HG03097 (cell line): ENCODE results near the gene NPHP4.

Experiments
- ATAC-seq: cut with Tn5 transposase; IDR thresholded peaks from one replicate; pipeline ENCODE4 v1.9.1; 2021; ENCODE audit not compliant: unreplicated experiment, low FRiP score

The NPHP4 gene

DNA sequence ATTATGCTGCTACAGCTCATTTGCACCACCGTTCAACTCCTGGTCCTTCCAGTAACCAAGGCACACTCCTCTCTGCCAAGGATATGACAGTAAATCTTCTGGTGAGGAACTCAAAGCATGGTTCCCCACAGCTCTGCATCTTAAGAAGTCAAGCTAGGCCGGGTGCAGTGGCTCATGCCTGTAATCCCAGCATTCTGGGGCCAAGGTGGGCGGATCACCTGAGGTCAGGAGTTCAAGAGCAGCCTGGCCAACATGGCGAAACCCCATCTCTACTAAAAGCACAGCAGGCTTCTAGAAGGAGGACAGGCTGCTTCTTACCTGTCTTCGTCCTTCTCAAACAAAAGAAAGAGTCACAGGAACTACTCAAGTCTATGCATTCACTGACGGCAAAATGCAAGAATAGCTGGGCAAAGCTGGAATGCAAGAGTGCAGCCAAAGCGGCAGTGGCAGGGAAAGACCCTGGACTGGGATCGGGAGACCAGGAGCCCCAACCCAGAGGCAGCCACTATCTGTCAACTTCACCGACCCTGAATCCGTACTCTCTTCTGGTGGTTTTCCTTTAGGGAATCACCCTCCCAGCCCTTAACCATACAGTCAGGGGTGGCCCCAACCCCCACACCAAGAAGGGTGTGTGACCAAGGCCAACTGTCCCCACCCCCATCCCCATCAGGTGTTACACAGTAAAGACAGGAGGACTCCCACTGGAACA lies 75.5 kb downstream of the NPHP4 start:
- ATAC-seq: no peak

DNA sequence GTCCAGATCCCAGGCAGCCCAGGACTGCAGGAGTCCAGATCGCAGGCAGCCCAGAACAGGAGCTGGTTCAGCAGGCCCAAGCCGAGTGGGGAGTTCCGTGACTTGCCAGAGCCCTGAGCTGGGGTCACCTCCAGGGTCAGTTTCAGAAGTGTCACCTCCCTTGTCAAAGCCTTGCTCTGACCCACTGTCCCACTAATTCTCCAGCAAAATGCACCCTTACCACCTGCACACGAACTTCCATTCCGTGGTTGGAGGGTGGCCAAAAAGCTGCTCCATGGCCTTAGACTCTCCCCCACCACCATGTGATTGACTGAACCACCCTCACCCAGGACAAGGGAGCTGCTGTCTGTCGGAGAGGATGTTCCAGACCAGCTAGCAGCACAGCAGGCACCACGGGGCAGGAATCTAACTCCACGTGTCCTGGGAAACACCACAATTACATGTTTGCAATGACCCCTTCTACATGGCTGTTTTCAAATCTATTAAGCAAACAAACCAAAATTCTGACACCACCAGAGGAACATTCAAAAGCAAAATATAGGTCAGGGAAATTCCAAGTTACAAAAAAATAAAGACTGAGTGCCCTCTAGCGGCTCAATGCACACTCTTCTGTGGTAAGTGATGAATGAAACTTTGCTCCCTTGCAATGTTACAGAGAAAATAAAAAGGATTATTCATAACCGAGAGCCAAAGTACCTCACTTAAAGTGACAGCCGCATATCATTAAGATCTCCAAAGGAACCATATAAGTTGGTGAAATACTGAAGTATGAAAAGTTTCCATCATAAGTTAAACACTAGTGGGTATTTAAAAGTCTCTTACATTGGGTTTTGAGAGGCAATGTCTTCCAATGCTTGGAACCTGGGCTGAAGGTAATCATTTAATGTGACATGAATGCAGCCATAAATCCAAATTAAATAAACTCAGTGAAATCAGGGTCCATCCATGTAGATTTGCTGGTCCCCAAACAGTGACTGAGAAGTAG lies 76.3 kb downstream of the NPHP4 start:
- ATAC-seq: no peak

DNA sequence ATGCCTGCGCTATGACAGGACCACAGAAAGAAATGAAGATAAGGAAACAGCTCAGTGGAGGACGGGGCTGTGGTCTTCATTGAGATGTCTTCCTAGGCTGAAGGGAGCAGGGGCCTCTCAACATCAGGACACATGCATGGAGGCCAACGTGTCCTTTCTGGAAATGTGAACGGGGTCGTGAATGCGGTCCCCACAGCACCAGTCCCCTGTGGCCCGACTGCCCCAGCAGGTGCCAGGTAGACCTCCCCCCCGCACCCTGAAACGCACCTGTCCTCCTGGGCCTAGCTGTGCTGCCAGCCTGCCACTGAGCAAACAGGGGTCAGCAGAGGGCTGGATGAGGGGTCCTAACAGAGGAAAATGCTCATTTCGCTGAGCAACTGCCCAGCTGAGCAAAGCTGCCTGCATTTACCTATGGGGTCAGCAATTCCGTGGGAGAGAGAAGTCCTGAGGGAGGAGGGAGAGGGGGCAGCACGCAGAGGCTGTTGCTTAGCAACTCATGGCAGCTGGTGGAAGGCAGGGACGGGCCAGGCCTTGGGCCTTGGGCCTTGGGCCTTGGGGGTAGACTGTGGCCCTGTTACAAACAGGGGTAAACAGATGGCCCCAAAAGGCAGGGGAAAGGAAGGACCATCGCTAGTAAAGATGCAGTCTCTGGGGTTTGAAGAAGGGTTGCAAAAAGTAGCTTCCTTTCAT lies 77.4 kb downstream of the NPHP4 start:
- ATAC-seq: no peak

DNA sequence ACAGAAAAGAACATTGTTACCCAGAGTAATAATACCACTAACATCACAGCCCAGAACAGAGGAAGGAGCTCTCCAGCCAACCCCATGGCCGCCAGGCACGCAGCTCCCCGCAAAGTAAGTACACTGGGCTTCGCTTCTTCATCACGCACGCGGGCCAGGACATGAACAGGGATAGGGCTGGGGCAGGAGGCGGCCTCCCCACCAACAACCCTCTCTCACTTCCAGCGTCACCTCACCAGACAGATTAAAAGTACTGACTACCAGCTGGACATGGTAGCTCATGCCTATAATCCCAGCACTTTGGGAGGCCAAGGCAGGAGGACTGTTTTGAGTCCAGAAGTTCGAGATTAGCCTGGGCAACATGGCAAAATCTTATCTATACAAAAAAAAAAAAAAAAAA lies 78.3 kb downstream of the NPHP4 start:
- ATAC-seq: no peak

DNA sequence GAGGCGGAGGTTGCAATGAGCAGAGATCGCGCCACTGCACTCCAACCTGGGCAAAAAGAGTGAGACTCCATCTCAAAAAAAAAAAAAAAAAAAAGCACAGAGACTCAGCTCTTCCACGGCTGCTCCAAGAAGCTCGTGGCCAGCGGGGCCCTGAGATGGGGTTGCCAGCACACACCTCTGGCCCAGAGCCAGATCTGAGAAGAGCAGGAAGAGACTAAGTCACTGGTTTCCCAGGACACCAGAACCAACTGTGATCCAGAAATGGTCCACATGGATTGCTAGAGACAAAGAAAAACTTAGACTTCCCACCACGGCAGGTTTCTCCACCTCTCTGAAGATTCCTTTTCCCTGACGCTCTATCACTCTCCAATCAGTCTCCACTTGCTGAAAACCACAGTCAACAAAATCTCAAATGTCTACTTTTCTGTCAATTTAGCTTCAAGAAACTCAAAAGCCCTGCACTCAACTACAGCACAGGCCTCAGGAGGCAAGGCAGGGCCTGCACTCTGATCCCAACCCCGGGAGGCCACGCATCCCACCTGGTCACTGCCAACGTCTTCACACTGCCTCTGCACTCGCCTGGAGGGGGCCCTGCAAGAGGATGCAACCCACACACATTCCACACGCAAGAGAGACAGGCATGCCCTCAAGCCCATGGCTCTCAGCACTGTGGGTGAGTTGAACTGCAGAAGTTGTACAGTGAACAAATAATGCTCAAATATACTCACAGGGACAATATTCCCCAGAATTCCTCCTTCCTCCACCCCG lies 79.0 kb downstream of the NPHP4 start:
- no peak for ATAC-seq

DNA sequence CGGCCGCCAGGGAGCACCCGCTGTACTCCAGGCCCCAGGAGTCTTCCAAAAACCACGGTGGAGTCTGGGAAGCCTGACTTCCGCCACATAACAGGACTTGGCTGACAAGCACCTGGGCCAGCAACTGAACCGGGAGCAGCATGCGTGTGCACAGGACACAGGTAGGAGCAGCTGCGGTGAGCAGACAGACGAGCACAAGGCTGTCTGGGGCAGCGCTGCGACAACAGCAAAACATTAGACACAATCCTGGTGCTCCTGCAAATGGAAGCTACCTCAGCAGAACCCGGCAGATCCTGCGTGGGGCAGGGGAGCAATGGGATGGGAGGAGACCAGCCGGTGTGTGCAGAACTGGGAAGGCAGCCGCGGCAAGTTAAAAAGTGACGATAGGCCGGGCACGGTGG lies 80.4 kb downstream of the NPHP4 start:
- ATAC-seq: no peak

DNA sequence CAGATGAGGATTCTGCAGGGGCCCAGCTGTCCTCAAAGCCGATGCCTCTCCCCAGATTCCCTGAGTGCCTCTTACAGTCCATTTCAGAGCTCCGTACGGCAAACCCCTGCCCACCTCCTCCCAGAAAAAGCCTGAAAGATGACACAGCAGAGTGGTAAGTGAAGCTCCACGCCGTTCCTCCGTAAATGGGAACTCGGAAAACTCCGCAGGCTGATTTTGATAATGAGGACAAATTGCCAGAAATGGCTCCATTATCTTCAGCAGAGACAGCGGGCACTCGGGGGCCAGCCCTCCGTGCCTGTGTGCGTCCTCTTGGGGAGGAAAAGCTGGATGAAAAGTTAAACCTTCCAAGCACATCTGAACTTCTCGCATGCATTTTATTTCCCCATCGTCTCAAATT lies 81.1 kb downstream of the NPHP4 start:
- no peak for ATAC-seq

DNA sequence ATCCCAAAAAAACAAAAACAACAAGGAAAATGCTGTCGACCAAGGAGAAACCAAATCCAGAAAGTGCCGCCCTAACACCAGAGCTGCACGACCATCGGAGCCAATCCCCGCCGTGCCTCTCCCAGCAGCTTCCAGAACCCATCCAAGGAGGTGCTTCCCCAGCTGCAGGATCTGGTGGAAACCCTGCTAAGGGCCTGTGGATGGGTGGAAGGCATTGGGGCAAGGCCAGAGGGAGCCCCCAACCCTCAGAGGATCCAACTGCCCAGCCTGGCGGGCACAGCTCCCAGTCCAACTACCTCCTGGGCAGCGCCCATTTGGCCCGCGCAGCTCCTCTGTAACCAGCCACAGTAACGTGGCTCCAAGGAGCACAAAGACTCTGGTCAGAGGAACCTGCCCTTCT lies 81.6 kb downstream of the NPHP4 start:
- ATAC-seq: no peak

DNA sequence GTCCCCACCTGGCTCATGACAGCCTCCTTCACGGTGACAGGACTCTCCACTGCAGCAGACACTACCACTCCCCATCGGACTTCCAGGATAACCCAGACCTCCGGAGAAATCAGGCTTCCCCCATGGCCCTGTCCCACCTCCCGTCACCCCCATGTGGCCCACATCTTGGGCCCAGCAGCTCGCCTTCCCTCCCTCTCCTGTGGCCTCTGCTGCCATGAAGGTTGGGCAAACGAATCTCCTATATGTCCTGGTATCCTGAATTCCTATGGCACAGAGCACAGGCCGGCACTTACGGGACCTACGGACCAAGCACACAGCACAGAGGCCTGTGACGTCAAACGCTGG lies 82.0 kb downstream of the NPHP4 start:
- no peak for ATAC-seq

DNA sequence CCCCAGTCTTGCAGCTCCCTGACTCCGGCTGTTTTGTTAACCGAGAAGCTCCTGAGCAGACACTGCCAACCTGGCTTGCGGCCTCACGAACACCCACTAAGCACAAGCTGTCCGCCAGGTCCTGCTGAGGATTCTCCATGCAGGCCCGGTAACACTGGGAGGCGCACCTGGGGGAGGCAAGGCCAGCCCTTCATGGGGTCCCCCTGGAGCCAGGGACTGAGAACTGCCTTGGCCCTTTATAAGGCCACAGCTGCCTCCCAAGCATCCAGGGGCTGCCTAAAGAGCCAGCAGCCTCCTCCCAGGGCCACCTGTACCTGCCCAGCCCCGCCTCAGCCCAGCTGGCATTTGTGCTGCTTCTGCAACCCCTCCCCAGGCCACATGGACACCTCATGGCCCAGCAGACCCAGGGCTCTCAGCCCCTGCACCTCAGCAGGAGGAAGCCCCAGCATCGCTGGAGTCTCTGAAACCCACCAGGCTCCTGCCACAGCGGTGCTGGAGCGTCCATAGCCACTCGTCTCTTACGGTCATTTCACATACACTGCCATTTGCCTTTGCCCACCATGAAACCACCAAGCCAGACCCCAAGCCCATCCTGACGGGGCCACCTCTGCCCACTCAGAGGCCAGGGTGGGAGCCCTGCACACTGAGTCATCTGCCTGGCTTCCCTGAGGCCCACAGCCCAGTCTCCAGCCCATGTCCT lies 82.5 kb downstream of the NPHP4 start:
- no peak for ATAC-seq

DNA sequence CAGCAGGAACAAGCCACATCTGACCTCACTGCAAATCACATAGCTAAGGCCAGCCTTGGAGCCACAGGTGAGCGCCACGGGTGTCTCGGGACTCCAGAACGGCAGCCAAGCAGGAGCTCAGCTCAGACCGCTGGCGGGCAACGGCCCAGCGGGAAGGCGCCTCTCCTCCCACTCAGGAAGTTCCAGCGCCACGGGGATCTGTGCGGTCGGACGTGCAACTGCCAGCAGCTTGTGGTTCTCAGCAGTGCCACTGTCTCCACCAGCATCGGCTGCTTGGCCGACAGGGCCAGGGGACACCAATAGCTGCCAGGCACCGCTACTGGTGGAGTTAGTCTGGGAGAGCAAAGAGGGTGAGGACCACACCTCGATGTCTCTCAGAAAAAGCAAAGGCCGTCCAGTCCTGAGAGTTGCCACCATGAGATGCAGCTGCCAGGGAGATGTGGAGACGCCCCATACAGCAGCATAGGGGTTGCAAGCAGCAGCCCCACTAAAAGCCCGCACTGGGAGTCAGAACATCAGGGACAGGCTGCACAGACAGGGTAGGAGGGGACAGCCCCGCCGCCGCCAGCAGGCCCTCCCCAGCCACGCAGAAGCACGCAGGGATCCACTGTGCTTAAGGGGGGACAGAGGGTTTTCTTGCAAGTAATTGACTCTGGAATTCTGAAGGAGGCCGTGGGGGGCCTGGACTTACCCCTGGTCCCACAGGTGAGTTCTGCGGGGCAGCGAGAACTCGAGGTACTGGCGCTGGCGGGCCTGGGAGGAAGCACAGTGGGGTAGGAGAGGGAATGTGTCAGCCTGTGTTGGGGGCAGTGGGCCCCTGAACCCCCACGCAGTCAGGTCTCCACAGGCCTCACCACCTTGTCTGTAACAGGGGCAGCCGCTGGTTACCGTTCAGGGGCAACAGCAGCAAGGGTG lies 83.5 kb downstream of the NPHP4 start:
- ATAC-seq: no peak

DNA sequence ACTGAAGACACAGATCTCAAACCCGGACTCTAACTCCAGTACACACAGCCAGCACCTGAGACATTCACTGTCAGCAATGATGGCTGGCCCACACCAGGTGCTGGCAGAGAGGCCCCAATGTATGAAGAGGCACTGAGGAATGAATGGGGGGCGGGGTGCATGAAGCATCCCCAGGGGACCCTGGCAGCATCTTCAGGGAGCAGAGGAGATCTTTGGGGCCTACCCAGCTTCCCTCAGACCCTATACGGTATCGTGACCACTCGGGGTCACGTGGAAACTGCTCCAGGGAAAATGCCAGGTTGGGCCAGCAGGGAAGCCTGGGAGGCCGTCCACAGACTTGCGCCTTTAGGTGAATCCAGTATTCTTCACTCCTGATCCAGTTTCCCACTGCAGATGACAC lies 84.3 kb downstream of the NPHP4 start:
- ATAC-seq: no peak

DNA sequence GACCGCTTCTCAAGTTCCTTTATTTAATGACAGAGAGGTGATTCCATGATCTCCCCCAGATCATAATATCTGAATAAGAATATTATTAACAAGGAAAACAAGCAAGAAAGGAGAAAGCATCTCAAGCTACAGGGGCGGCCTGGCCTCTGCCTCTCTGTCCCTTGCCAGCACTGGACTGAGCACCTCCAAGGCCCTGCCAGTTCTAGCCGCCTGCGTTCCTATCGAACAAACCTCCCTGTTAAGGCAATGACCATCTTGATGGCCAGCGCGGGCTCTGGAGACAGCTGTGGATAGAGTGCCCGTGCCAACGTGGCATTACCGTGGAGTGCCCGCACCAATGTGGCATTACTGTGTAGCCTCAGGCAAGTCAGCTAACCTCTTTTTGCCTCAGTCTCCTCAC lies 84.8 kb downstream of the NPHP4 start:
- ATAC-seq: no peak

DNA sequence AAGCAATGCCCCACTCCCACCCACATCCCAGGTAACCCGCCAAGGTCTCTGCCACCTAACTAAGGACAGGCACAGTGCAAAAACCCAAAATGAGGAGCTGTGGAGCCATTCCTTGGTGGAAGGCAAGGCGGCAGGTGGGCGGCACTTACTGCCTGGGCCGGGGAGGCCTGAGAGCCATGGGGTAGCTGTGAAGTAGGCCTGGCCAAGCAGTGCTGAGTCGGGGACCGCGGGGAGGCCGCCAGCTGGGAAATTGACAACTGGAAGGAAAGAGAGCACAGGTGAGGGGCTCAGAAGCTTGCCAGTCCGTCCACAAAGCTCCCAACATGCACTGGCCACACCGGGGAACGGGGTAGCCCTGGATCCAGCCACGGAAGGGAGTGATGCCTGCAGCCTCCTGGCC lies 85.3 kb downstream of the NPHP4 start:
- no peak for ATAC-seq

DNA sequence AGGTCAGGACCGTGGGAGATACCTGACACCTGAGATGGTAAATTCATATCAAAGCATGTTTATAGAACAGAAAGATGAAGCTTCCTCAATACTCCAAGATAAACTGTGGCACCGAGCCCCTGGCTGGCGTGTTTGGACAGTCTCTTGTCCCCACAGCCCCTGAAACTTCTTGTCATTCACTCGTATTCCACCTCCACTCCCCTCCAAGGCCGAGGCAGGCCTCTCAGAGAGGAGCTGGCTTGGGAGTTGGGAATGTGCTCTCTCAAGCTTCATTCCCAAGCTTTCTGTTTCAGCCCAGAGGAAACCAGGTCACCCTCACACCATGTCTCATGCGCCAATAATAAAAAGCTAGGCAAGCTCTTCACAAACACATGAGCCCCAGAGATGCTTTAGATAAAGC lies 86.1 kb downstream of the NPHP4 start:
- no peak for ATAC-seq

DNA sequence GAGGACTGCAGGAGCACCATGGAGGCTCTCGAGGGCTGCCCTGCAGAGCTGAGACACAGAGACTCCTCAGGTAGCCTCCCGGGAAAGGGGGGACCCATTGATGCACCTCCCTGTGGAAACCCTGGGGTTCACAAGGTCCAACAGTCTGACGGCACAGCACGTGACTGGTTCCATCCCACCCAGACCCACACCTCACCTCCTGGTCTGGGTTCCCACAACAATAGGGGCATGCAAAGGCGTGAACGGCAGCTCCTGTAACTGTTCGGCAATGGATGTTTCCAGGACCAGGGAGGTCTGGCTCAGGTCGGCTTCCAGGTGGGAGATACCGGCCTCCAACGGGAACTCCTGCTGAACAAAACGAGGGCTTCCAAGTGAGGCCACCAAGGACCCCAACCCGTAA lies 86.8 kb downstream of the NPHP4 start:
- ATAC-seq: no peak

DNA sequence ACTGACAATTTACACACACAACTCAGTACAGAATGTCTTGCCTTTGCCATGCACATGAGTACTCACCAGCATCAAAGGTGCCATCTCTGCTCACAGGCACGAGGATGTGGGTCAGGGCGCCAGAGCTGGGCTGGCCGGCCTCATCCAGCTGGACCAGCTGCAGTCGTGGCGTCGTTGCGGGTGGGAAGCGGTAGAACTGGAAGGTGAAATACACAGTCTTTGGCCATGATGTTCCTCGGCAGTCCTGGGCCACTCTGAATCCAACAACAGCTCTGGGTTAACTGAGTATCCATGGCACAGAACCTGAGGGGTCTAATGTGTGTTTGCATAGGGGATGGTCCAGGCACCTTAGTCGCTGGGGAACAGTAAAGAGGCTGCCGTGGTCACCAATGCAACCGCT lies 87.7 kb downstream of the NPHP4 start:
- ATAC-seq: no peak

DNA sequence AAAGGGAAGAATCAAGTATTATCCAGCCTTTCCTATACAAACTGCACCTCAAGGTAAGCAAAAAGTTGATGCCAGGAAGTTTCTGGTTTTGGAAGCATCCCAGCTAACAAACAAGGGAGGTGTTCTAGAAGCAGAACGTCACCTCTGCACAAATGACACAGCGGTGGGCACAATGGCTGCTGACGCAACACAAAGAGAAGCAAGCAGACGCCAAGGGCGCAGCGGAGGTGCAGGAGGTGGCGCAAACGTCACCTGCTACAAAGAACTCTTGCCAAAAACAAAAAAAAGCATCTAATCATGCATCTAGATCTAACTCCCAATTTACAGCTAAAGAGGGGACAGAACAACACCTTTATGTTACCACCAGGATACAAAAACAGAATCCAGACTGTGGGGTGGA lies 88.5 kb downstream of the NPHP4 start:
- ATAC-seq: no peak

DNA sequence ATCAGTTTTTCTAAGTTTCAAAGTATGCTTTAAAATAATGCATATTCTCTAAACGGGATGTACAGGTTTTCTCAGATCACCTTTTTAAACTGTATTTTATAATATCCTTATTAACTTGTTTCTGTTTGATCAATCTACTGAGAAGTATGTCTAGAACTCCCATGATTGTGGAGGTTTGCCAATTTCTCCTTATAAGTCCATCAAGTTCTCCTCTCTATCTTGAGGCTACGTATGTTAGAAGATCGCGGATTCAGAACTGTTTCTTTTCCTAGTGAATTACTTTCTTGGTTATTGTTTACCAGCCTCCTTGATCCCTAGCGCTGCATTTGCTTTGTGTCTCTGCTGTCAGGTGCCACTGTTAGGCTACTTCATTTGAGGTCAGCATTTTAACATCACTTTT lies 89.2 kb downstream of the NPHP4 start:
- no peak for ATAC-seq
